ENCODE data around the gene SLC66A2. TPM values are rescaled to one million over a fixed set of nuclear protein-coding genes. Genes with fewer than 3 reads are reported as not detected.

The SLC66A2 gene
- total RNA-seq, 6 experiments from 2014 or later = 61.6 to 140 (median 95.8) TPM

DNA sequence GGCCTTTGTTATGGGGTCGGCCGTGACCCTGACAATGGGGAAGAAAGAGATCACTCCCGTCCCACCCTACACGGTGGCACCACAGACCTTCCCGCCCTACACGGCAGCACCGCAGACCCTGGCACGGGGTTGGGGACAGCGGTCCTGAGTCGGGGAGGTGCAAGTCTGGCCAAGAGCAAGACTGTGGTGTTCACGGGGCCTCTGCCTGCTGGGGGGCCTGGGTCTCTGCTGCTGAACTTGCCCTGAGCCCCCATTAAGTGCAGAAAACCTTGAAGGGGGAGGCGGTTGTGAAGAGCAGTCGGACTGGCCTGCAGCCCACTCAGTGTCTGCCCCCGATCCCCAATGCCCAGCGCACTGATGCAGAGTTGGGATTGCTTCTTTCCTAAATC is 75.9 kb downstream of the SLC66A2 start:
- no peak overlapping the region for H3K27ac ChIP-seq
- intact Hi-C loops (cut with DNase I) = no loop called here
- no peaks in the 10 kb centered on the region for H3K27me3 ChIP-seq
- DNase-seq (no peak), ATAC-seq (no peak)
- 69% methylated on average over 6 of the region's 15 CpGs for WGBS (ENCODE audit: insufficient coverage, low coverage, low lambda C conversion rate, missing lambda C conversion rate)
- H3K4me3 ChIP-seq = no peak overlapping the region
- H3K36me3 ChIP-seq = no peaks in the 10 kb centered on the region
- no peaks in the 10 kb centered on the region for H3K4me1 ChIP-seq
- TF ChIP-seq, protein P1, sequence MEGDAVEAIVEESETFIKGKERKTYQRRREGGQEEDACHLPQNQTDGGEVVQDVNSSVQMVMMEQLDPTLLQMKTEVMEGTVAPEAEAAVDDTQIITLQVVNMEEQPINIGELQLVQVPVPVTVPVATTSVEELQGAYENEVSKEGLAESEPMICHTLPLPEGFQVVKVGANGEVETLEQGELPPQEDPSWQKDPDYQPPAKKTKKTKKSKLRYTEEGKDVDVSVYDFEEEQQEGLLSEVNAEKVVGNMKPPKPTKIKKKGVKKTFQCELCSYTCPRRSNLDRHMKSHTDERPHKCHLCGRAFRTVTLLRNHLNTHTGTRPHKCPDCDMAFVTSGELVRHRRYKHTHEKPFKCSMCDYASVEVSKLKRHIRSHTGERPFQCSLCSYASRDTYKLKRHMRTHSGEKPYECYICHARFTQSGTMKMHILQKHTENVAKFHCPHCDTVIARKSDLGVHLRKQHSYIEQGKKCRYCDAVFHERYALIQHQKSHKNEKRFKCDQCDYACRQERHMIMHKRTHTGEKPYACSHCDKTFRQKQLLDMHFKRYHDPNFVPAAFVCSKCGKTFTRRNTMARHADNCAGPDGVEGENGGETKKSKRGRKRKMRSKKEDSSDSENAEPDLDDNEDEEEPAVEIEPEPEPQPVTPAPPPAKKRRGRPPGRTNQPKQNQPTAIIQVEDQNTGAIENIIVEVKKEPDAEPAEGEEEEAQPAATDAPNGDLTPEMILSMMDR (IDR thresholded peaks at IDR 0.05) = no peak
- TF ChIP-seq POLR2A (IDR thresholded peaks at IDR 0.05) = no peak
- no peaks in the 10 kb centered on the region for H3K9me3 ChIP-seq

DNA sequence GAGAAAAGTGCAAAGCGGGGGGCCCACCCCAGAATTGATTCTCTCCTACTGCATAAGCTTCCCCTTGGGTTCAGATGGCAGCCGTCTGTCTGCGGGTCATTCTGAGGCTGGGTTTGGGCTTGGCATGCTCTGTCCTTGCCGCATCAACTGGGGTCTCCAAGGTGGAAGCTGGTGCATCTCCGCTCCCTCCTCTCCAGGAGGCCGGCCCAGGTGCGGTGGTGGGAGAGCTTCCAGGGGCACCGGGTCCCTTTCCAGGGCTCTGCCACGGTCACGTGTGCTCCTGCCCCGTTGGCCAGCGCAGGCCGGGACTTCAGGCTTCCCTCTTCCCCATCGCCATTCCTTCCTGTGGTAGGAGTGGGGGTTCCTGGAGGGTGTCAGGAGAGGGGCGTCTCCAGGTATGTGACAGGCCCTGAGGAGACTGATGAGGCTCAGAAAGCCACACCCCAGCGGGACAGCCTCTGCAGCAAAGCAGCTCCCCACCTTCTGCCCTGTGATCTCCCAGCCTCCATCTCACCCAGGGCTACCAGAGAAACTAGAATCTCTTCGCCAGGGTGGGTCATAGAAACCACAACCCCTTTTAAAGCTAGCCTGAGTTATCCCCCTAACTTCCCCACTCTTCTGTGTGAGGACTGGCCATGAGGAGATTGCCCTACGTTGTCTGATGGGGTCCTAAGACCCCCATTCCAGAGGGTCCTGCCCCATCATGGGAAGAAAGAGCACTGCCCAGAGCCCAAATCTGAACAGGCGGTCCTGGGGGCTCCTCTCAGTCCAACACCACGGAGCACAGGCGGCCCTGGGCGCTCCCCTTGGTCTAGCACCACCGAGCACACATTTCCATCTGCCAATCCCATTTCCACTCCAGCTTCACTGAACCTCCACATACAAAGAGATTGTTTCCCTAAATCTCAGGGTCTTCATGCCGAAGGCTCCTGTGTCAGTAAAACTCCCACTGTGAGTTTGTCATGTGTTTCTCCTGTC is 76.6 kb downstream of the SLC66A2 start:
- Histone ChIP-seq H3K4me1 (no peaks in the 10 kb centered on the region), H3K27me3 (no peaks in the 10 kb centered on the region), H3K36me3 (no peaks in the 10 kb centered on the region), H3K27ac (no peak overlapping the region), H3K4me3 (no peak overlapping the region), H3K9me3 (no peaks in the 10 kb centered on the region)
- DNase-seq (no peak), ATAC-seq (no peak)
- intact Hi-C loops (cut with DNase I) = no loop called here
- WGBS (ENCODE audit: insufficient coverage, low coverage, low lambda C conversion rate, missing lambda C conversion rate) = 58% methylated on average over 5 of the region's 24 CpGs
- no peak for TF ChIP-seq POLR2A (IDR thresholded peaks at IDR 0.05)
- TF ChIP-seq, protein P1 (IDR thresholded peaks at IDR 0.05) = no peak

DNA sequence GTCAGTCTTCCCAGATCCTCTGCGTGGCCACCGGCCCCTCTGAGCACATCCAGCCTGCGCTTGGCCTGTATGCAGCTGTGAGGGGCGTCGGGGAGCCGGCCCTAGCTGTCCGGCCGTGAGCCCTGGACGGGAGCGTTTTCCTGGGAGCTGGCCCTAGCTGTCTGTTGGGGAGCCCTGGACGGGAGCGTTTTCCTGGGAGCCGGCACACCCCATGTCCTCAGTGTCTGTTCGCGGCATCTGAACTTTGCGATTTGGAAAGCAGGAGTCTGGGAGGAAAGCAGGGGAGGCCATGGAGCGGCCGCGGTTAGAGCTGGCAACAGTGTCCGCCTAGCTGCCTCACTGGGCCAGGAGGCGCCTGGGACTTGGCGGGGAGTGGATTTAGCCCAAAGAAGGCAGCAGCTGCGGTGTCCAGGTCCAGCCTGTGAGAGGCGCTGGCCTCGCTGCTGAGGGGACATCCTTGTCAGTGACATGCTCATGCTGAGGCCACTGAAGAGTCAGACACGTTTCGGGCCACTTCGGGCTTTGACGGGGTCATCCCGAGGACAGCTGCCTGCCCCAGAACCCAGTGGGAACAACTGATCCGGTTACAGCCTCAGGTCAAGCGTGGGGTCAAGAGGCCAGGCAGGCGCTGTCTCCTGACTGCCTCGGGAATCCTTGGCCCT is 77.9 kb downstream of the SLC66A2 start:
- intact Hi-C loops (cut with DNase I) = no loop called here
- Histone ChIP-seq H3K27me3 (no peaks in the 10 kb centered on the region), H3K9me3 (no peaks in the 10 kb centered on the region), H3K4me1 (no peaks in the 10 kb centered on the region), H3K4me3 (no peak overlapping the region), H3K36me3 (no peaks in the 10 kb centered on the region), H3K27ac (no peak overlapping the region)
- peak in 2 of 3 donors; percentile 11 to 49 for DNase-seq
- ATAC-seq = no peak
- TF ChIP-seq, protein P1 (IDR thresholded peaks at IDR 0.05) = no peak
- TF ChIP-seq POLR2A (IDR thresholded peaks at IDR 0.05) = no peak
- 66% methylated on average over 12 of the region's 34 CpGs for WGBS (ENCODE audit: insufficient coverage, low coverage, low lambda C conversion rate, missing lambda C conversion rate)

DNA sequence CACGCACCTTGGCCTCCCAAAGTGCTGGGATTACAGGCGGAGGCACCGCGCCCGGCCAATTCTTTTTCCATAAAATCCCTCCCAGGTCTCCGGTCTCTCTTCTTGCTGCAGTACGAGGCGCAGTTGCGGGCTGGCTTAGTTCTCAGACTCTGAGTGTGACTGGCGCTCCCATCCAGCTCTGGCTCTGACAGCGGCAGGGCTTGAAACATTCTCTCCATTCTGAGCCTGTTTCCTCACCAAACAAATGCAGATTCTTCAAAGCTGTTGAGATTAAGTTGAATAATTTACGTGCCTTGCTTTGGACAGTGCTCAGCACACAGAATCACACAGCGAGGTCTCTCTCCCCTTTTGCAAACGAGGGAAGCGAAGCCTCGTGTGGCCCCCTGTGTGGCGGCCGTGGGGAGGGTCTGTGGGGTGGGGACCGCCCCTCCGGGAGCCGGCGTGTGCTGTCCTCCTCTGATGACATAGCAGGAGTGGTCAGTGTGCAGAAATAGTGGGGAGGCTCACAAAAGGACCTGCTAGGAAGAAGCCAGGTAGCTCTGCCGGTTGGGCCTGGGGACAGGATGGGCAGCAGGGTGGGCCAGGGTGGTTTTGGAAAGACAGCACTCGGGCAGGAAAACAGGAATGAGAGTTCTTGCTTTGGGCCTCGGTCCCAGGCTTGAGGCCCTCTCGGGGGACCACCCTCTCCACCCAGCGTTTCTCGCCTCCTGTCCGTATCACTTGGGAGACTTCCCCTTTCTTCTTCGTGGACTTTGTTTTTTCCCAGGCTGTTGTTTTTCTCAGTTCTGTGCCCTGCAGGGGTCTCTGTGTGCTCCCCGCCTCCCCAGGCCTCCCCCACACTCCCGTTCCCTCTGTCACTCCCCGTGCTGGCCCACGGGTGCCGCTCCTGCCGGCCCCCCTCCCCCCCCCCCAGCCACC is 78.7 kb downstream of the SLC66A2 start:
- ATAC-seq (no peak), DNase-seq (no peak)
- Histone ChIP-seq H3K27ac (no peak overlapping the region), H3K4me3 (no peak overlapping the region), H3K27me3 (no peaks in the 10 kb centered on the region), H3K4me1 (no peaks in the 10 kb centered on the region), H3K36me3 (no peaks in the 10 kb centered on the region), H3K9me3 (no peaks in the 10 kb centered on the region)
- no peak for TF ChIP-seq POLR2A (IDR thresholded peaks at IDR 0.05)
- TF ChIP-seq, protein P1 (IDR thresholded peaks at IDR 0.05) = no peak
- intact Hi-C loops (cut with DNase I) = no loop called here
- WGBS (ENCODE audit: insufficient coverage, low coverage, low lambda C conversion rate, missing lambda C conversion rate) = 59% methylated on average over 14 of the region's 36 CpGs
